GM21423 (cell line): ENCODE measurements around the gene MLANA.

Experiments
- ATAC-seq: cut with Tn5 transposase; IDR thresholded peaks from one replicate; pipeline ENCODE4 v1.9.1; 2021; ENCODE audit warnings: mild to moderate bottlenecking, moderate library complexity; ENCODE audit not compliant: unreplicated experiment

MLANA gene

DNA sequence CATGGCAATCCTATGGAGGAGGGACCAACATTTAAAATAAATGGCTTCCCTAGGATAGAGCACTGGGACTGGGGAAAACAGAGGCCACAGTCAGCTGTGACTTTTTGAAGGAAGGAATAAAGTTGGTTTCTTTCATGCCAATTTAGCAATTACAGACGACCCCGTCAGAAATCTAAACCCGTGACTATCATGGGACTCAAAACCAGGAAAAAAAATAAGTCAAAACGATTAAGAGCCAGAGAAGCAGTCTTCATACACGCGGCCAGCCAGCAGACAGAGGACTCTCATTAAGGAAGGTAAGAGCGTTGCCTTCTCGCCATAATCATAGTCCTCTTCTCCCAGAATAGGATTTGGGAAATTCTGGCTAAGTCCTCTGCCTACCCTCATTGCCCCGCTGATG, at the start of gene MLANA:
Gene MLANA (plus strand): TSS at position 249 of the 400 bp plus-strand sequence. CDS start 1,586 bp downstream, outside the sequence.
- no peak for ATAC-seq

- ATAC-seq, result no peak
Observed at GRCh38 chr9:5841771-5842573, 48.7 kb upstream of the MLANA start.

- no peak for ATAC-seq
Observed at GRCh38 chr9:5842929-5843793, 47.5 kb upstream of the MLANA start.

GRCh38 chr9:5843794-5844471, 46.8 kb upstream of the MLANA start:
- no peak for ATAC-seq

- no peak for ATAC-seq
Observed at GRCh38 chr9:5845157-5845531, 45.5 kb upstream of the MLANA start.

GRCh38 chr9:5846096-5846495, 44.6 kb upstream of the MLANA start:
- no peak for ATAC-seq

DNA sequence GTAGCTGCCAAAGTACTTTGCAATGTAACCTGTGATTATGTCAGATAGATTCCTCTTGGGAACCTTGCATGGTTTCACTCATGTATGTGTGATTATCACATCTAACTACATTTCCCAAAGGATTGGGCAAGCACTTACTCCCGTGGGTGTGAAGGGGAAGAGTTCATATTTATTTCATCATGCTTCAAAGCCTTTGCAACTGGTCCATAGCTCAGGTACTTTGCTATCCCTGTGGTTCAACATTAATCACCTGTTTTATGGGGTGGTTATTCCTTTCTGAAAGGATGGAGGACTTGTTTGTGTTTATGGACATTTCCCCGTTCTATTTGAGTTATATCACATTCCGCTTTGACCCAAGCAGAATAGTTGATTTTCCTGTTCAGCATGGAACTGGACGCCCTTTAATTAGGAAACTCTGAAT, 44.2 kb upstream of the MLANA start:
- no peak for ATAC-seq

DNA sequence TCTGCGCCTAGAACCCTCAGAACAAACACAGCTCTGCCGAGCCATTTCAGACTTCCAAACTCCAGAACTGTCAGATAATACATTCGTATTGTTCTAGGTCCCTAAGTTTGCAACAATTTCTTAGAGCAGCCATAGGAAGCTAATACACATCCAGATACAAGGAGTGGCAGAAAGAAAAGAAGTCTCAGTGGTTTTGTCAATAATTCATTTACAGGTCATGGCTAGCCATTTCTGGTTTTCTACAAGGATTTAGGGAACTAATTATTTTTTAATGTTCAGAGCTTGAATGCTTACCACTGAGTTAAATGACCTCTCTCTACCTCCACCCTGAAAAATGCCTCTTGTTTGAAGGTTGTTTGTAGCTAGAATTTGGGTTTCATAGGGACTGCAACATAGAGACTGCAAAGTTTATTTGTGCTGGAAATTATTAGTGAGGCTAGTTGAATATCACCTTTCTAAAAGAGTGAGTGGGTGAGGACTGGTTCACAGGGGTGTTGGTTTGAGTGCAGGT, 42.3 kb upstream of the MLANA start:
- ATAC-seq, result no peak

GRCh38 chr9:5850724-5851122, 40.0 kb upstream of the MLANA start:
- no peak for ATAC-seq

GRCh38 chr9:5851445-5851844, 39.2 kb upstream of the MLANA start:
- peak; percentile 84 for ATAC-seq

DNA sequence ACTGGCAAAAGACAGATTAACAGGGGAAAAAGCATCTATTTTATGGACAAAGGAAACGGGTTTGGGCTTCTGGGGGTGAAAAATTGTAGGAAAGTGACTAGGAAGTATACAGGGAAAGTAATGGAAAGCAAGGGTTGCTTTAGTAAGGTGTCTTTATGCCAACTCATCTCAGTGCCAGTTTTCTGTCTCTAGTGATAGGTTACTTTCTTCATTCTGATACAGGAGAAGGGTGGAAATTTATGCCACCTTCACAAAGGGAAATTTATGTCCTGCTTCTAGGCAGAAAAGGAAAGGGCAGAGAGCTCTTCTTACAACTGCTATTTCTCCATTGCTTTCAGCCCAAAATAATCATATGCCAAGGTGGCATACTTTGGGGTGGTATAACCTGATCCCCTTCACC, 37.7 kb upstream of the MLANA start:
- no peak for ATAC-seq

DNA sequence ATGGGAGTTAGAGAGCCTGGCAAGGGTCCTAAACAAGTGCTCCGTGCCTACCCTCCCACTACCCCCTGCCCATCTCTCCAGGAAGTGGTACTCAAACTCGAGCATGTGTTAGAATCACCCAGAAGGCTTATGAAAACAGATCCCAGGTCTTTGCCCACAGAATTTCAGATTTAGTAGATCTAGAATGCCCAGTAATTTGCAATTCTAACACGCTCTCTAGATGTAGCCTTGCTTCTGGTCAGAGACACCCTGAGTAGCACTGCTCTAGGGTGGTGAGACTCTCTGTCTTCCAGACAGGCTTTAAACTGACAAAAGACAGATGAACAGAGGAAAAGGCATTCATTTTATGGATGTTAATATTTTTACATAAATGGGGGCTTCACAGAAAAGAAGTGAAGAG, 37.1 kb upstream of the MLANA start:
- ATAC-seq, result no peak

GRCh38 chr9:5854063-5854790, 36.5 kb upstream of the MLANA start:
- ATAC-seq, result no peak

DNA sequence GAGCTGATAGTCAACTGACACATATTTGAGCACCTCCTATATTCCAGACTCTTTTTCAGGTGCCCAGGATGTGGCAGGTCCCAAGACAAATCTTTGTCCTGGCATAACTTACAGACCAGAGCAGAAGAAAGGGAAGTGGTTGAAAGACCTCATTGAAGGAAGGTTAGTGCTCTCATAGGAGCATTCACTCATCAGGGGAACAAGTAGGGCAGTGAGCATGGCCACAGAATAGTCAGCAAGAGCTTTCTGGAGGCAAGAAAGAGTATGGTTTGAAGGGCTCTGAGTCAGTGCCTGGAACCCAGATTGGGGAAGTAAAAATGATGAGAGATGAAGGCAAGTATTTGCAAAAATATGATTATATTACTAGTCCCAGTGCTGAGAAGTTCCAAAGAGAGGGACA, 32.8 kb upstream of the MLANA start:
- ATAC-seq, result no peak

GRCh38 chr9:5858833-5859232, 31.9 kb upstream of the MLANA start:
- ATAC-seq, result no peak

DNA sequence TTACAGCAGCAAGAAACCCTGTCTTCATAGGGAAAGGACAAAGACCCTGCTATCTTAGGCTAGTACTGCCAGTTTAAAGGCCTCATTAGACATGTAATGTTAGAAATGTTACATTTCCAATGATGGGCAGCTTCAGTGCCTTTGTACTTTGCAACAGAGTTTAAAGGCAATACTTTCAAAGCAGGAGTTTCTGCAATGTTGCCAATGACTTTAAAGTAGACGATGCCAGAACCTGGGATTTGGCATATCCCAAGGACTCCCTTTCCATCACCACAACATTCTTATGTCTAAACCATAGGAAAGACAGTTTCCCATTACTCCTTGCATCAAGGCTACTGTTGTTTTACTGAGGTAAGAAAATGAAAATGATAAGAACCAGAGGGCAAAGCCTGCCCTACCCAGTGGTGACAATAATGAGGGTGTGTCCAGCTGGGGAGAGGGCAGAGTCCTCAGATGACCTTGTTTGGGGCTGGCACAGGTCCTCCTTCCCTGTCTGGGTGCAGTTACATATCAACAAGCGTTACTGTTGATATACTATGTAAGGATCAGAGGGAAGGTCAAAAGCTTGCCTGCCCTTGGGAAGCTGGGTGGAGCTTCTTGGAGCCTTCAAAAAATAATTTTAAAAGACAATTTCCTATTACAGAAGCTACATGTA, 27.5 kb upstream of the MLANA start:
- ATAC-seq, result no peak

DNA sequence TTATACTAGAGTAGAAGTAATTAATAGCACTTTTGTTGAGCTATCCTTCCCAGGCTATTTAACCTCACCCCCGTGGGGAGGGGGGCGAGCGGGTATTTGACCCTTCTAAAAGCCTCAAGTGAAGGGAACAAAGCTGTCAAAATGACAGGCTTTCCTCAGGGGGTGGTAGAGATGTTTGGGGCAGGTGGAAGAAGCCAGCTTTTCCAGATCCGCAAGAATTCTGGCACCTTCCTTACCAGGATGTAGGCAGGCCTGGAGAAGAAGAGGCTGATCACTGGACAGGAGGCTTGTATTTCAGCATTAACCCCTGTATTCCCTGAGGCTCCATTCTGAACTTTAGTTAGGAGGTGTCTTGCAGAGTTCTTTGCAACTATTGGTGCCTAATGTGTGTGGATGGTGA, 26.2 kb upstream of the MLANA start:
- ATAC-seq, result no peak

DNA sequence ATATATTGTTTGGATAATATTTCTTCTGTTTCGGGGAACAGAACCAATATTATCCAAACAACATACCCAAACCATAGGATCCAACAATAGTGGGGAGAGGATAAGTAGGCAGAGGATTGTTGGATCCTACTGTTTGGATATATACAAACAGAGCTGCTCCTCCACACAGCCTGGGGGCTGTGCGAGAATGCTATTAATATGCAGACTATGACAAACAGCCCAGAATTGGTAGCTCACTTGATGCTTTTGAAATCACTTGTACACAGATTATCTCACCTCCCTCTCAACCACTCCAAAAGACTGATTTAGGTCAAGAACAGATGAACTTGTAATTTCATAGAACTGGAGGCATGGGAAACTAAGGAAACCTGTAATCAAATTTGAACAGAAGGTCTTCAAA, 24.4 kb upstream of the MLANA start:
- ATAC-seq, result no peak

DNA sequence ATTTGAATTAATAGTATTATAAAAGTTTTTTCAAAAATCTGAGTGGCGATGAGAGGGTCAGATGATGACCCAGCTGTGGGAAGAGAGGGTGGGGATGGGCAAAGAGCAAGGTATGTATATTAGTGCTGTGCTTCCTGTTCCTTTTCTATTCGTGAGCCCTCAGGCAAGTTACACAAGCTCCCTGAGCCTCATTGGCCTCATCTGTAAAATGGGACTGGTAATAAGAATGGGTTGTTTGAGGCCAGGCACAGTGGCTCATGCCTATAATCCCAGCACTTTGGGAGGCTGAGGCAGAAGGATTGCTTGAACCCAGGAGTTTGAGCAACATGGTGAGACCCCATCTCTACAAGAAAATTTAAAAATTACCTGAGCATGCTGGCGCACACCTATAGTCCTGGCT, 24.0 kb upstream of the MLANA start:
- ATAC-seq, result no peak

- no peak for ATAC-seq
Observed at GRCh38 chr9:5868235-5868634, 22.5 kb upstream of the MLANA start.
